ENCODE measurements around the gene DBH.

DNA sequence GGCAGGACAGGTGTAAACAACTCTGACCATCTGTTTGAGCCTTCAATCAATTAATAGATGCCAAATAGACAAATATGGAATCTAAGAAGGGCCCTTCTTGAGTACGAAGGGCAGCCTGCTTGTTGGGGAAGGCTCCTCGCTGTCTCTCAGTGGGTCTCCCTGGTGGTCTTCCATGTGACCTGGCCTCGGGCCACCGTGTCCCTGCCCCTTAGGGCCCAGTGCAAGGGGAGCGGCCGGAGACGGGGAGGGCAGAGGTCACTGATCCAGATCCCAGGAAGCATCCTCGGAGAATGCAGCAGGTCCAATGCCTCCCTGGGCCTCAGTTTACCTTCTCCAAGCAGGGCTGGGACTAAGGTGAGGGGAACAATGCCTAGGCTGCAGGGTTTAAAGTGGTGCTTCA is 2.5 kb downstream of the DBH start:
- TF ChIP-seq, protein P1, sequence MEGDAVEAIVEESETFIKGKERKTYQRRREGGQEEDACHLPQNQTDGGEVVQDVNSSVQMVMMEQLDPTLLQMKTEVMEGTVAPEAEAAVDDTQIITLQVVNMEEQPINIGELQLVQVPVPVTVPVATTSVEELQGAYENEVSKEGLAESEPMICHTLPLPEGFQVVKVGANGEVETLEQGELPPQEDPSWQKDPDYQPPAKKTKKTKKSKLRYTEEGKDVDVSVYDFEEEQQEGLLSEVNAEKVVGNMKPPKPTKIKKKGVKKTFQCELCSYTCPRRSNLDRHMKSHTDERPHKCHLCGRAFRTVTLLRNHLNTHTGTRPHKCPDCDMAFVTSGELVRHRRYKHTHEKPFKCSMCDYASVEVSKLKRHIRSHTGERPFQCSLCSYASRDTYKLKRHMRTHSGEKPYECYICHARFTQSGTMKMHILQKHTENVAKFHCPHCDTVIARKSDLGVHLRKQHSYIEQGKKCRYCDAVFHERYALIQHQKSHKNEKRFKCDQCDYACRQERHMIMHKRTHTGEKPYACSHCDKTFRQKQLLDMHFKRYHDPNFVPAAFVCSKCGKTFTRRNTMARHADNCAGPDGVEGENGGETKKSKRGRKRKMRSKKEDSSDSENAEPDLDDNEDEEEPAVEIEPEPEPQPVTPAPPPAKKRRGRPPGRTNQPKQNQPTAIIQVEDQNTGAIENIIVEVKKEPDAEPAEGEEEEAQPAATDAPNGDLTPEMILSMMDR (IDR thresholded peaks at IDR 0.05; ENCODE audit: low read length): no peak
- no peak for TF ChIP-seq EZH2 (optimal IDR thresholded peaks at IDR 0.05; ENCODE audit: low read depth, low read length)
